GM21447 (cell line): ENCODE data around the gene IL15RA.
"Not testable (repeated sequence)": the region's sequence is repeated elsewhere in the genome, so short reads cannot be mapped to it uniquely, and the experiment has no call there.

Experiments used
- ATAC-seq: cut with Tn5 transposase; IDR thresholded peaks from one replicate; pipeline ENCODE4 v1.9.1; 2021; ENCODE audit not compliant: unreplicated experiment

The IL15RA gene

GRCh38 chr10:5971315-5971832, 6.0 kb downstream of the IL15RA start:
- no peak for ATAC-seq

- ATAC-seq, result no peak
Observed at GRCh38 chr10:5970527-5970926, 6.8 kb downstream of the IL15RA start.

GRCh38 chr10:5970066-5970465, 7.3 kb downstream of the IL15RA start:
- no peak for ATAC-seq

GRCh38 chr10:5968681-5969453, 8.5 kb downstream of the IL15RA start:
- ATAC-seq, result no peak

GRCh38 chr10:5968037-5968680, 9.2 kb downstream of the IL15RA start:
- ATAC-seq, result no peak

DNA sequence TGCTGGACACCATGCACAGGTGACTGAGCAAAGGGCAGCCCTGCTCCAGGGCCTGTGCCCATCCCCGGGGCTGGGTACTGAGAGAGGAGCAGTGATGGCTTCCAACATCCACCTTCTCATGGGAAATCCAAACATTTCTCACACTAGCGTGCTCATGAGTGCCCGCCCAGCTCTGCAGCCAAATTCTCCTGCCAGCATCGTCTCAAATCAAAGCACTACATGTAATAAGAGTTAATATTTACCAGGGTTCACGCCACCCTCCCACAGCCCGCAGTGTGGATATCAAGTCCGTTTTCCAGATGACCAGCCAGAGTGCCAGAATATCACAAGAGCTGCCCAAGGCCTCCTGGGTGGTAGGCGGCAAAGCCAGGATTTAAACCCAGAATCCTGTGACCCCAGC, 12.1 kb downstream of the IL15RA start:
- no peak for ATAC-seq

GRCh38 chr10:5964736-5965135, 12.6 kb downstream of the IL15RA start:
- no peak for ATAC-seq

DNA sequence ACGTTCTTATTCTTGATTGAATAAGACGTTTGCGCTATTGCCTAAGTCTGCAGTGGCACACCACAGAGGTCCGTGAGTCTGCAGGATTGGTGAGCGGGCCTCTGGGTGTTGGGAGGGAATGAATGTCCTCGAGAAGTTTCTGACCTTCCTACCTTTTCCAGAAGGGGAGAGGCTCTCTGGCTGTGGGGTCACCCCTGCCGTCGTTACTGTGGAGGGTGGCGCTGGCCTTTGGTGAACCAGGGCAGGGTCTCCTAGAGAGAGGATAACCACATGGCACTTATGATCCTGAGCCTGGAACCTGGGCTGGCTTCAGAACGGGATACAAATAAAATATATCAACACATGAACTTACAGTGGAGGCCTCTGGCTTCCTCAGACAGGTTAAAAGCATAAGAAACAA, 13.8 kb downstream of the IL15RA start:
- no peak for ATAC-seq

DNA sequence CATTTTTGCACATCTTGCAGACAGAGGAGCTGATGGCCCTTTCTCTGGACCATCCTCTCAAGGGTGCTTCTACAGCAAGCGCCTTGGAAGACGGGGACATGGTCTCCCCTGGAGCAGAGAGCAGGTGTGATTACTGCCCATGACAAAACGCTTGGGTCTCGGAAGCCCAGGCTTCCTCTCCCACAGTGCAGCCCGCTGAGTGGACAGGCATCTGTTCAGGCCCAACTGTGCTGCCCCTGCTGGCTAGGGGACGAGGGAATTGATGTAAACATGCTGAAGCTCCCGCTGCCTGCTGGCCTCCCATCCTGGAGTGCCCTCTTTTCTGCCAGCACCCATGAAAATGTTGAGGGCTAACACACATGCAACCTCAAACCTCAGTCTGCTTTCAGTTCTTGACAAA, 14.3 kb downstream of the IL15RA start:
- ATAC-seq, result no peak

- not testable (repeated sequence) for ATAC-seq
Observed at GRCh38 chr10:5962358-5962940, 14.9 kb downstream of the IL15RA start.

GRCh38 chr10:5961405-5962100, 15.8 kb downstream of the IL15RA start:
- no peak for ATAC-seq

DNA sequence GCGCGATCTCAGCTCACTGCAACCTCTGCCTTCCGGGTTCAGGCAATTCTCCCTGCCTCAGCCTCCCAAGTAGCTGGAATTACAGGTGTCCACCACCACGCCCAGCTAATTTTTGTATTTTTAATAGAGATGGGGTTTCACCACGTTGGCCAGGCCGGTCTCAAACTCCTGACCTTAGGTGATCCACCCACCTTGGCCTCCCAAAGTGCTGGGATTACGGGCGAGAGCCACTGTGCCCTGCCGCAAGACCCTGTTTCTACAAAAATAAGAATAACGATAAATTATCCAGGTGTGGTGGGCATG, 16.4 kb downstream of the IL15RA start:
- ATAC-seq, result not testable (repeated sequence)

DNA sequence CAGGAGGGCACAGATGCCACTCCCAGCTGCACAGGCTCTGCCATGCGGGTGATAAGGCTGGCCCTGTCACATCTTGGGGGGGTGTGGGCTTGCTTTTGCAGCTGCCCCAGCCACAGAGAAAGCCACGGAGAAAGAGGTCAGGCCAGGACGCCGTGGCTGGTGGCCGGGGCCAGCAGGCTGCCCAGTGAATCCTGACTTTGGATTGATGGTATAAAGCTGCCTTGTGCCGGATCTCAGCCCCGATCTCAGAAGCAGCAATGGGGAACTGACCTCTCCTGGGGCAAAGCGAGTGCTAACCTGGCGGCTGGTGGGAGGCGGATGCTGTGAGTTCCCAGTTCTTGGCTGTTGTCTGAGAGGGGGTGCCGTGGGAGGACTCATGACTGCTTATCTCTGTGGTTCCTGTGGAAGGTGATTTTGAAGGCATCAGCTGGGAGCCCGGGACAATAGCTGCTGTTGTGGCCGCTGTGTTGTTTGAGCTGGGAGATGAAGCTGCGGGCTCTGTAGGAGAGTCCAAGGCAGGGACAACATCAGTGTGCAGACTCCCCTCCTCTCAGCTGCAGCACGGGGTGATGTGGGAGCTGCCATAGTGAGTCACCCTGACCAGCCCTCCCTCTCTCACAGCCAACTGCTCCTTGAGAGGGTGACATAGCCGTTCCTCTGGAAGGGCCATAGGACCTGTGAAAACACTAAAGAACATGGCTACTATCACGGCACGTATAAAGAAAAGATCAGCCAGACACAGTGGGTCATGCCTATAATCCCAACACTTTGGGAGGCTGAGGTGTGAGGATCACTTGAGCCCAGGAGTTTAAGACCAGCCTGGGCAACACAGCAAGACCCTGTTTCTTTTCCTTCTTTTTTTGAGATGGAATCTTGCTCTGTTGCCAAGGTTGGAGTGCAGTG, 17.0 kb downstream of the IL15RA start:
- ATAC-seq, result no peak

DNA sequence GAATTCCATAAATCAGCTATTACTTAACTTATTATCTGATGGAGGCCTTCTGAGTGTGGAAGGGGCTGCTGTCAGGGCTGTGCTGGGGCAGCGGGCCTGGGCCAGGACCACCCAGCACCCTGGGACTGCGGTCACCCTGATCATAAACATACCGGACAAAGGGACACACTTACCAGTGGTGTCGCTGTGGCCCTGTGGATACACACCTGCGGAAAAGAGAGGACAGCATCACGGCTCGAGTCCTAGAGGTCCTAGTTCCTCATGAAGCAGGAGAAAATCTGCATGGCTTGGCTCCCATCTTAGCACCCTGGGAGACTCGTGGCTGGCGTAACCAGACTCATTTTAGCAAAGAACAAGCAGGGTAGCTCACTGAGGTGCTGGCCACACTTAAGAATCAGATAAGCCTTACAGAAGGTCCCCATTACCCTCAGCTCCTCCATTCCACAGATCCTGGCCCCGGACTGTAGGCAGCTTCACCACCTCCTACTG, 17.7 kb downstream of the IL15RA start:
- no peak for ATAC-seq

DNA sequence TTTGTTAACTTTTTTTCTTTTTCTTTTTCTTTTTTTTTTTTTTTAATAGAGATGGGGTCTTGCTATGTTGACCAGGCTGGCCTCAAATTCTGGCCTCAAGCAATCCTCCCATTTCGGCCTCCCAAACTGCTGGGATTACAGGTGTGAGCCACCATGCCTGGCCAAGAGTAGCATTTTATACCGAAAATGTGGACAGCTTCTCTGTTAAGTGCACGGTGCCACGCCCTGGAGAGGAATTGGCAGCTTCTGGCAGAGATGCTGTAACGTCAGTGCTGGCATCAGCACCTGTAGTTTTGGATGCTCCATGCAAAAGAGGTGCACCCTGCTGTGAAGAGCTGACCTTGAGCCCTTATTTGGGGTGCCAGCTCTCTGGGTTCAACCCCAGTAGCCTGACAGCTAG, 18.2 kb downstream of the IL15RA start:
- no peak for ATAC-seq

GRCh38 chr10:5958675-5959074, 18.7 kb downstream of the IL15RA start:
- no peak for ATAC-seq

DNA sequence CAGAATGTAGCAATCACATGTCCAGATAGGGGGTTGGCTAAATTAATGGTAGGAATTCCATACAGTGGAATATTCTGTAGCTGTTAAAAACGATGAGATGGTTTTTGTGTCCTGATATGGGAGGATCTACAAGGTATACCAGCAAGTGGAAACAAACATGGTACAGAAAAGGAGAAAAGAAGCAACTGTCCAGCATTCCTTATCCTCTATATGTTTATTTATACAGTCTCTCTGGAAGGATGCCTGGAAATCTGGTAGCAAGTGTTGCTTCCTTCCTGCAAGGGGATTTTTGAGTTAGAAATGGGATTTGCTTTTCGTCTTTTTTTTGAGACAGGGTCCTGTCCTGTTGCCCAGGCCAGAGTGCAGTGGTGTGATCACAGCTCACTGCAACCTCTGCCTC, 19.3 kb downstream of the IL15RA start:
- ATAC-seq, result no peak

- no peak for ATAC-seq
Observed at GRCh38 chr10:5956146-5956936, 21.0 kb downstream of the IL15RA start.

GRCh38 chr10:5953676-5954075, 23.7 kb downstream of the IL15RA start:
- no peak for ATAC-seq
